HG02938 (cell line): ENCODE measurements around the gene CEP152.
A peak's percentile ranks its signal among the peaks of the same experiment; 100 is the strongest.
"Not testable (repeated sequence)": the region's sequence is repeated elsewhere in the genome, so short reads cannot be mapped to it uniquely, and the experiment has no call there.

ENCODE experiments used
- ATAC-seq: cut with Tn5 transposase; IDR thresholded peaks from one replicate; pipeline ENCODE4 v1.9.1; 2021; ENCODE audit warnings: mild to moderate bottlenecking, moderate library complexity; ENCODE audit not compliant: unreplicated experiment

Gene CEP152

GRCh38 chr15:48805591-48805990 lies 5.3 kb downstream of the CEP152 start:
- no peak for ATAC-seq

GRCh38 chr15:48803877-48804276 lies 7.0 kb downstream of the CEP152 start:
- ATAC-seq, result no peak

GRCh38 chr15:48802867-48803266 lies 8.0 kb downstream of the CEP152 start:
- no peak for ATAC-seq

- no peak for ATAC-seq
Observed at GRCh38 chr15:48802257-48802656, 8.6 kb downstream of the CEP152 start.

- ATAC-seq, result no peak
Observed at GRCh38 chr15:48800811-48801455, 9.9 kb downstream of the CEP152 start.

GRCh38 chr15:48800245-48800644 lies 10.6 kb downstream of the CEP152 start:
- ATAC-seq, result no peak

GRCh38 chr15:48798319-48798718 lies 12.6 kb downstream of the CEP152 start:
- ATAC-seq, result no peak

GRCh38 chr15:48796930-48797329 lies 13.9 kb downstream of the CEP152 start:
- peak; percentile 40 for ATAC-seq

- no peak for ATAC-seq
Observed at GRCh38 chr15:48796521-48796920, 14.3 kb downstream of the CEP152 start.

GRCh38 chr15:48795901-48796300 lies 15.0 kb downstream of the CEP152 start:
- ATAC-seq, result no peak

GRCh38 chr15:48794697-48795134 lies 16.2 kb downstream of the CEP152 start:
- ATAC-seq, result peak; percentile 94

- no peak for ATAC-seq
Observed at GRCh38 chr15:48792408-48792807, 18.5 kb downstream of the CEP152 start.

GRCh38 chr15:48790466-48791115 lies 20.3 kb downstream of the CEP152 start:
- ATAC-seq, result not testable (repeated sequence)

GRCh38 chr15:48785712-48786111 lies 25.2 kb downstream of the CEP152 start:
- ATAC-seq, result no peak

- no peak for ATAC-seq
Observed at GRCh38 chr15:48785195-48785594, 25.7 kb downstream of the CEP152 start.

GRCh38 chr15:48784756-48785155 lies 26.1 kb downstream of the CEP152 start:
- ATAC-seq, result no peak

- no peak for ATAC-seq
Observed at GRCh38 chr15:48782911-48783310, 28.0 kb downstream of the CEP152 start.

GRCh38 chr15:48781481-48782081 lies 29.3 kb downstream of the CEP152 start:
- ATAC-seq, result no peak

- ATAC-seq, result no peak
Observed at GRCh38 chr15:48781017-48781416, 29.9 kb downstream of the CEP152 start.

- ATAC-seq, result no peak
Observed at GRCh38 chr15:48778331-48778730, 32.5 kb downstream of the CEP152 start.

- no peak for ATAC-seq
Observed at GRCh38 chr15:48777645-48778330, 33.1 kb downstream of the CEP152 start.

GRCh38 chr15:48775546-48775945 lies 35.3 kb downstream of the CEP152 start:
- ATAC-seq, result no peak
